ENCODE results near the gene TCF21.

DNA sequence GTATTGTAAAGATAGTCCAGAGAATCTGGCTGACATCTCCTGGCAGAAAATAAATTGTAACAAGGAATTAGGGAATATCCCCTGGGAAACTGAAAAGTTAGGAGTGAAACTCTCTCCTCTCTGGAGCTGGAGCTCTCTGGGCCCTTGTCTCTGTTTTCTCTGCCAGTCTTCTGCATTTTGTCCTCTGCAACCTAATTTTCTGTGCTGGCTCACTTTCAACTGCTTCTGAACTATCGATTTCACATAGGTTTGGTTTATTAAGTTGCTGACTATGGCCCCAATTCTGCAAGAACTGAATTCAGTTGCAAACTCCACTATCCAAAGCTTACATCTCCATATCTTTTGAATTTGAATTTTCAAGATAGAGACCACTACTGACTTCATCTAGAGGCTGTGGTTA is 9.3 kb downstream of the TCF21 start:
- no peak for TF ChIP-seq ZKSCAN8 (CRISPR knock-in tag; IDR thresholded peaks at IDR 0.05; ENCODE audit: borderline replicate concordance)
- TF ChIP-seq, protein P1, sequence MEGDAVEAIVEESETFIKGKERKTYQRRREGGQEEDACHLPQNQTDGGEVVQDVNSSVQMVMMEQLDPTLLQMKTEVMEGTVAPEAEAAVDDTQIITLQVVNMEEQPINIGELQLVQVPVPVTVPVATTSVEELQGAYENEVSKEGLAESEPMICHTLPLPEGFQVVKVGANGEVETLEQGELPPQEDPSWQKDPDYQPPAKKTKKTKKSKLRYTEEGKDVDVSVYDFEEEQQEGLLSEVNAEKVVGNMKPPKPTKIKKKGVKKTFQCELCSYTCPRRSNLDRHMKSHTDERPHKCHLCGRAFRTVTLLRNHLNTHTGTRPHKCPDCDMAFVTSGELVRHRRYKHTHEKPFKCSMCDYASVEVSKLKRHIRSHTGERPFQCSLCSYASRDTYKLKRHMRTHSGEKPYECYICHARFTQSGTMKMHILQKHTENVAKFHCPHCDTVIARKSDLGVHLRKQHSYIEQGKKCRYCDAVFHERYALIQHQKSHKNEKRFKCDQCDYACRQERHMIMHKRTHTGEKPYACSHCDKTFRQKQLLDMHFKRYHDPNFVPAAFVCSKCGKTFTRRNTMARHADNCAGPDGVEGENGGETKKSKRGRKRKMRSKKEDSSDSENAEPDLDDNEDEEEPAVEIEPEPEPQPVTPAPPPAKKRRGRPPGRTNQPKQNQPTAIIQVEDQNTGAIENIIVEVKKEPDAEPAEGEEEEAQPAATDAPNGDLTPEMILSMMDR (CRISPR knock-in tag; IDR thresholded peaks at IDR 0.05) = no peak
- TF ChIP-seq, protein P2, sequence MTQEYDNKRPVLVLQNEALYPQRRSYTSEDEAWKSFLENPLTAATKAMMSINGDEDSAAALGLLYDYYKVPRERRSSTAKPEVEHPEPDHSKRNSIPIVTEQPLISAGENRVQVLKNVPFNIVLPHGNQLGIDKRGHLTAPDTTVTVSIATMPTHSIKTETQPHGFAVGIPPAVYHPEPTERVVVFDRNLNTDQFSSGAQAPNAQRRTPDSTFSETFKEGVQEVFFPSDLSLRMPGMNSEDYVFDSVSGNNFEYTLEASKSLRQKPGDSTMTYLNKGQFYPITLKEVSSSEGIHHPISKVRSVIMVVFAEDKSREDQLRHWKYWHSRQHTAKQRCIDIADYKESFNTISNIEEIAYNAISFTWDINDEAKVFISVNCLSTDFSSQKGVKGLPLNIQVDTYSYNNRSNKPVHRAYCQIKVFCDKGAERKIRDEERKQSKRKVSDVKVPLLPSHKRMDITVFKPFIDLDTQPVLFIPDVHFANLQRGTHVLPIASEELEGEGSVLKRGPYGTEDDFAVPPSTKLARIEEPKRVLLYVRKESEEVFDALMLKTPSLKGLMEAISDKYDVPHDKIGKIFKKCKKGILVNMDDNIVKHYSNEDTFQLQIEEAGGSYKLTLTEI (CRISPR knock-in tag; conservative IDR thresholded peaks at IDR 0.05) = no peak
- TF ChIP-seq, protein P3, sequence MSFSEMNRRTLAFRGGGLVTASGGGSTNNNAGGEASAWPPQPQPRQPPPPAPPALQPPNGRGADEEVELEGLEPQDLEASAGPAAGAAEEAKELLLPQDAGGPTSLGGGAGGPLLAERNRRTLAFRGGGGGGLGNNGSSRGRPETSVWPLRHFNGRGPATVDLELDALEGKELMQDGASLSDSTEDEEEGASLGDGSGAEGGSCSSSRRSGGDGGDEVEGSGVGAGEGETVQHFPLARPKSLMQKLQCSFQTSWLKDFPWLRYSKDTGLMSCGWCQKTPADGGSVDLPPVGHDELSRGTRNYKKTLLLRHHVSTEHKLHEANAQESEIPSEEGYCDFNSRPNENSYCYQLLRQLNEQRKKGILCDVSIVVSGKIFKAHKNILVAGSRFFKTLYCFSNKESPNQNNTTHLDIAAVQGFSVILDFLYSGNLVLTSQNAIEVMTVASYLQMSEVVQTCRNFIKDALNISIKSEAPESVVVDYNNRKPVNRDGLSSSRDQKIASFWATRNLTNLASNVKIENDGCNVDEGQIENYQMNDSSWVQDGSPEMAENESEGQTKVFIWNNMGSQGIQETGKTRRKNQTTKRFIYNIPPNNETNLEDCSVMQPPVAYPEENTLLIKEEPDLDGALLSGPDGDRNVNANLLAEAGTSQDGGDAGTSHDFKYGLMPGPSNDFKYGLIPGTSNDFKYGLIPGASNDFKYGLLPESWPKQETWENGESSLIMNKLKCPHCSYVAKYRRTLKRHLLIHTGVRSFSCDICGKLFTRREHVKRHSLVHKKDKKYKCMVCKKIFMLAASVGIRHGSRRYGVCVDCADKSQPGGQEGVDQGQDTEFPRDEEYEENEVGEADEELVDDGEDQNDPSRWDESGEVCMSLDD (CRISPR knock-in tag; IDR thresholded peaks at IDR 0.05; ENCODE audit: borderline replicate concordance) = no peak
- TF ChIP-seq CBFB (CRISPR knock-in tag; IDR thresholded peaks at IDR 0.05) = no peak
- no peak for TF ChIP-seq KDM5A (IDR thresholded peaks at IDR 0.05; ENCODE audit: borderline replicate concordance, low read length)
- no peak for TF ChIP-seq POLR2A (IDR thresholded peaks at IDR 0.05; ENCODE audit: insufficient read depth in 1 of 2, low read depth in 2 of 2, low read length in 2 of 2)
- TF ChIP-seq, protein P4, sequence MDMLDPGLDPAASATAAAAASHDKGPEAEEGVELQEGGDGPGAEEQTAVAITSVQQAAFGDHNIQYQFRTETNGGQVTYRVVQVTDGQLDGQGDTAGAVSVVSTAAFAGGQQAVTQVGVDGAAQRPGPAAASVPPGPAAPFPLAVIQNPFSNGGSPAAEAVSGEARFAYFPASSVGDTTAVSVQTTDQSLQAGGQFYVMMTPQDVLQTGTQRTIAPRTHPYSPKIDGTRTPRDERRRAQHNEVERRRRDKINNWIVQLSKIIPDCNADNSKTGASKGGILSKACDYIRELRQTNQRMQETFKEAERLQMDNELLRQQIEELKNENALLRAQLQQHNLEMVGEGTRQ (IDR thresholded peaks at IDR 0.05; ENCODE audit: low read depth, low read length) = no peak
- TF ChIP-seq, protein P4 (CRISPR knock-in tag; IDR thresholded peaks at IDR 0.05; ENCODE audit: borderline replicate concordance) = no peak
- TF ChIP-seq, protein P5, sequence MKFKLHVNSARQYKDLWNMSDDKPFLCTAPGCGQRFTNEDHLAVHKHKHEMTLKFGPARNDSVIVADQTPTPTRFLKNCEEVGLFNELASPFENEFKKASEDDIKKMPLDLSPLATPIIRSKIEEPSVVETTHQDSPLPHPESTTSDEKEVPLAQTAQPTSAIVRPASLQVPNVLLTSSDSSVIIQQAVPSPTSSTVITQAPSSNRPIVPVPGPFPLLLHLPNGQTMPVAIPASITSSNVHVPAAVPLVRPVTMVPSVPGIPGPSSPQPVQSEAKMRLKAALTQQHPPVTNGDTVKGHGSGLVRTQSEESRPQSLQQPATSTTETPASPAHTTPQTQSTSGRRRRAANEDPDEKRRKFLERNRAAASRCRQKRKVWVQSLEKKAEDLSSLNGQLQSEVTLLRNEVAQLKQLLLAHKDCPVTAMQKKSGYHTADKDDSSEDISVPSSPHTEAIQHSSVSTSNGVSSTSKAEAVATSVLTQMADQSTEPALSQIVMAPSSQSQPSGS (CRISPR knock-in tag; IDR thresholded peaks at IDR 0.05) = no peak
- TF ChIP-seq, protein P6, sequence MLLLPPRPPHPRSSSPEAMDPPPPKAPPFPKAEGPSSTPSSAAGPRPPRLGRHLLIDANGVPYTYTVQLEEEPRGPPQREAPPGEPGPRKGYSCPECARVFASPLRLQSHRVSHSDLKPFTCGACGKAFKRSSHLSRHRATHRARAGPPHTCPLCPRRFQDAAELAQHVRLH (CRISPR knock-in tag; IDR thresholded peaks at IDR 0.05; ENCODE audit: borderline replicate concordance, low read depth) = no peak
